Ammon's horn (tissue), 1 donor: ENCODE data around the gene TM4SF1.

Source experiments
- DNase-seq: peaks from one replicate; pipeline ENCODE4 v3.0.0-alpha.2; 2016; ENCODE audit warnings: low spot score

TM4SF1 gene

GRCh38 chr3:149375501-149376196 lies 1.8 kb downstream of the TM4SF1 start:
- DNase-seq, result no peak

GRCh38 chr3:149374793-149375500 lies 2.5 kb downstream of the TM4SF1 start:
- DNase-seq, result no peak

- DNase-seq, result no peak
Observed at GRCh38 chr3:149374391-149374790, 3.1 kb downstream of the TM4SF1 start.

- DNase-seq, result no peak
Observed at GRCh38 chr3:149373235-149374125, 4.0 kb downstream of the TM4SF1 start.

GRCh38 chr3:149371723-149372114 lies 5.7 kb downstream of the TM4SF1 start:
- DNase-seq, result no peak

GRCh38 chr3:149371001-149371722 lies 6.3 kb downstream of the TM4SF1 start:
- peak; percentile 41 for DNase-seq

- DNase-seq, result no peak
Observed at GRCh38 chr3:149369991-149370866, 7.2 kb downstream of the TM4SF1 start.

- peak; percentile 21 for DNase-seq
Observed at GRCh38 chr3:149368674-149369497, 8.6 kb downstream of the TM4SF1 start.

GRCh38 chr3:149368201-149368673 lies 9.2 kb downstream of the TM4SF1 start:
- no peak for DNase-seq

- DNase-seq, result no peak
Observed at GRCh38 chr3:149366941-149367840, 10.3 kb downstream of the TM4SF1 start.

GRCh38 chr3:149366031-149366430 lies 11.4 kb downstream of the TM4SF1 start:
- no peak for DNase-seq

GRCh38 chr3:149364624-149365023 lies 12.8 kb downstream of the TM4SF1 start:
- DNase-seq, result no peak

GRCh38 chr3:149363053-149363452 lies 14.4 kb downstream of the TM4SF1 start:
- no peak for DNase-seq

GRCh38 chr3:149362366-149362765 lies 15.1 kb downstream of the TM4SF1 start:
- no peak for DNase-seq

GRCh38 chr3:149356630-149357029 lies 20.8 kb downstream of the TM4SF1 start:
- no peak for DNase-seq

GRCh38 chr3:149356044-149356592 lies 21.3 kb downstream of the TM4SF1 start:
- DNase-seq, result no peak

GRCh38 chr3:149353581-149354184 lies 23.8 kb downstream of the TM4SF1 start:
- DNase-seq, result no peak

- peak; percentile 57 for DNase-seq
Observed at GRCh38 chr3:149352556-149352955, 24.9 kb downstream of the TM4SF1 start.
